Upper lobe of left lung (tissue), 4 donors: ENCODE data around the gene PKHD1.

Experiments
- EP300 ChIP-seq, 4 donors: sonication (generic); formaldehyde crosslinking; IDR thresholded peaks; one replicate each; pipeline ENCODE4 v1.5.1; 2017; ENCODE audit warnings: antibody characterized with exemption in 4 of 4, control low read depth in 2 of 4
- POLR2A ChIP-seq, 4 donors: fragments of 450-650 bp; IDR thresholded peaks; one replicate each; pipeline ENCODE4 v1.5.1; 2016 to 2017; ENCODE audit warnings: antibody characterized with exemption in 4 of 4, mild to moderate bottlenecking in 2 of 4
- TF ChIP-seq, protein P1 (sequence below), 6 experiments: fragments of 450-650 bp in 4 of 6; fragments of 200-600 bp in 2 of 6; sonication (generic) in 2 of 6; IDR thresholded peaks; one replicate each; pipeline ENCODE4 v1.5.1; 2016 to 2019; ENCODE audit warnings: antibody characterized with exemption in 6 of 6

DNA sequence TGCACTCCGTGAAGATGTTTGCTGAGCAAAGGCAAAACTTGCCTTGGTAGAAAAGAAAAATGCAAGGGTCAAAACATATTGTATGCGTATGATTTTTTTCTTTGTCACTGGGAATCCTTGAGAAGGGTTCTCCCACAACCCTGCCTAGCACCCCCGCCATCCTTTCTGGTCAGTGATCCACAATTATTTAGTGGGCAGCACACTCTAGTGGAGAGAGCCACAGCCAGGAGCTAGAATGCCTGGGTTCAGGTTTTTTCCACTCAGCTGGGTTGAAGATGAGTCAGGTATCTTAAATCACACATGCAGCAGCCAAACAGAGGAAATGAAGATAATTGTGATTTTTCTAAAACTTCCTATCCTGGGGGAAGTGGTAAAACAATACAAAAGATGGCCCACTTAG lies 243.1 kb downstream of the PKHD1 start:
- TF ChIP-seq, protein P1, sequence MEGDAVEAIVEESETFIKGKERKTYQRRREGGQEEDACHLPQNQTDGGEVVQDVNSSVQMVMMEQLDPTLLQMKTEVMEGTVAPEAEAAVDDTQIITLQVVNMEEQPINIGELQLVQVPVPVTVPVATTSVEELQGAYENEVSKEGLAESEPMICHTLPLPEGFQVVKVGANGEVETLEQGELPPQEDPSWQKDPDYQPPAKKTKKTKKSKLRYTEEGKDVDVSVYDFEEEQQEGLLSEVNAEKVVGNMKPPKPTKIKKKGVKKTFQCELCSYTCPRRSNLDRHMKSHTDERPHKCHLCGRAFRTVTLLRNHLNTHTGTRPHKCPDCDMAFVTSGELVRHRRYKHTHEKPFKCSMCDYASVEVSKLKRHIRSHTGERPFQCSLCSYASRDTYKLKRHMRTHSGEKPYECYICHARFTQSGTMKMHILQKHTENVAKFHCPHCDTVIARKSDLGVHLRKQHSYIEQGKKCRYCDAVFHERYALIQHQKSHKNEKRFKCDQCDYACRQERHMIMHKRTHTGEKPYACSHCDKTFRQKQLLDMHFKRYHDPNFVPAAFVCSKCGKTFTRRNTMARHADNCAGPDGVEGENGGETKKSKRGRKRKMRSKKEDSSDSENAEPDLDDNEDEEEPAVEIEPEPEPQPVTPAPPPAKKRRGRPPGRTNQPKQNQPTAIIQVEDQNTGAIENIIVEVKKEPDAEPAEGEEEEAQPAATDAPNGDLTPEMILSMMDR (IDR thresholded peaks at IDR 0.05) = no peak
- TF ChIP-seq POLR2A (IDR thresholded peaks at IDR 0.05) = no peak
- no peak for TF ChIP-seq EP300 (IDR thresholded peaks at IDR 0.05)
